ENCODE data around the gene IL17RB.

- no peak for TF ChIP-seq SIN3A (IDR thresholded peaks at IDR 0.05; ENCODE audit: borderline replicate concordance, insufficient read depth, low read length)
- no peak for TF ChIP-seq POLR2AphosphoS5 (IDR thresholded peaks at IDR 0.05; ENCODE audit: low read depth, low read length)
- no peak for TF ChIP-seq TAF1 (IDR thresholded peaks at IDR 0.05; ENCODE audit: borderline replicate concordance, insufficient read depth, low read length)
- TF ChIP-seq FOXP2 (optimal IDR thresholded peaks at IDR 0.05; ENCODE audit: borderline replicate concordance, extremely low read depth, extremely low read length, insufficient read depth): no peak
Observed at GRCh38 chr3:53798144-53798543, 48.2 kb upstream of the IL17RB start.

All from PFSK-1 (cell line).